ENCODE results near the gene LRRC25. TPM values are rescaled to one million over a fixed set of nuclear protein-coding genes. Genes with fewer than 3 reads are reported as not detected.
A peak's percentile ranks its signal among the peaks of the same experiment; 100 is the strongest.

LRRC25 gene
- total RNA-seq, 2 donors from 2014 or later = 4.4 TPM; not detected in 1

DNA sequence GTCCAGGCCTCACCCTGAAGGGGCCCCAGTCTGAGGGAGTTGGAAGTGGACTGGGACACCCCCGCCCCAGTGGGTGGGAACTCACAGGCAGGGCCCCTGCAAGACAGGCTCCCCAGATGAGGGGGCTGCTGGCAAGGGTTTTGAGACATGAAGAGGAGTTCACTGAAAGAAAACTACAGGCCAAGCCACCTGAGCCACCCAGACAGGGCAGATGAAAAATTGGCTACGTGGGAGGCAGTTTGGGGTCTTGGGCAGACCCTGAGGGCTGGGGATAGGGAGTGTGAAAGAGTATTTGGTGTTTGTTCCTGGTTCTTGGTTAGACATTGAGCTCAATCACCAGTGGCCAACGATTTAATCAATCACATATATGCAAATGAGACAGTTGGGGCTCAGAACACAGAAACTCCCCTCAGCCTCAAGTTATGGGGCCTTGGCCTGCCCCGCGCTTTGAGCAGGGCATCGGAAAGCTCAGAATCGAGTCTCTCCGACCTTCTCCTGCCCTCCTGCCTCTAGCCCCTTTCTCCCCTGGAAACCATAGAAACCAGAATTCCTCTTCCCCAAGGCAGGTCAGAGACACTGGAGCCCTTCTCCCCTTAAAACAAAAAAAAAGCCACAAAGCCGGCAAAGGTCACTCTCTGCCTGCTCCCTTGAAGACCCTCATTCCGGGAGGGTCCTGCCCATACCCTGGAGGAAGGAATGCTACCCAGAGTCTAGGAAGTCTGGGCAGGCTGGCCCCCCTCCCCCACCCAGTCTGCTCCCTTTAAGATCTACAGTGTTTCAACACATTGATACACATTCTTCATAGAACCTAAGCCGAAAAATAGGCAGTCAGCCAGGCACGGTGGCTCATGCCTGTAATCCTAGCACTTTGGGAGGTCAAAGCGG, 41.8 kb upstream of the LRRC25 start:
- H3K4me3 ChIP-seq = no peak overlapping the region
- ATAC-seq (peak; percentile 12), DNase-seq (peak; percentile 56 to 74 (median 70))
- peaks cover 54% of the 10 kb centered on the region for H3K4me1 ChIP-seq
- intact Hi-C loops (cut with DNase I) = no loop called here
- TF ChIP-seq, protein P1, sequence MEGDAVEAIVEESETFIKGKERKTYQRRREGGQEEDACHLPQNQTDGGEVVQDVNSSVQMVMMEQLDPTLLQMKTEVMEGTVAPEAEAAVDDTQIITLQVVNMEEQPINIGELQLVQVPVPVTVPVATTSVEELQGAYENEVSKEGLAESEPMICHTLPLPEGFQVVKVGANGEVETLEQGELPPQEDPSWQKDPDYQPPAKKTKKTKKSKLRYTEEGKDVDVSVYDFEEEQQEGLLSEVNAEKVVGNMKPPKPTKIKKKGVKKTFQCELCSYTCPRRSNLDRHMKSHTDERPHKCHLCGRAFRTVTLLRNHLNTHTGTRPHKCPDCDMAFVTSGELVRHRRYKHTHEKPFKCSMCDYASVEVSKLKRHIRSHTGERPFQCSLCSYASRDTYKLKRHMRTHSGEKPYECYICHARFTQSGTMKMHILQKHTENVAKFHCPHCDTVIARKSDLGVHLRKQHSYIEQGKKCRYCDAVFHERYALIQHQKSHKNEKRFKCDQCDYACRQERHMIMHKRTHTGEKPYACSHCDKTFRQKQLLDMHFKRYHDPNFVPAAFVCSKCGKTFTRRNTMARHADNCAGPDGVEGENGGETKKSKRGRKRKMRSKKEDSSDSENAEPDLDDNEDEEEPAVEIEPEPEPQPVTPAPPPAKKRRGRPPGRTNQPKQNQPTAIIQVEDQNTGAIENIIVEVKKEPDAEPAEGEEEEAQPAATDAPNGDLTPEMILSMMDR (IDR thresholded peaks at IDR 0.05) = peak in 1 of 7 experiments; percentile 9
- no peak for TF ChIP-seq POLR2A (IDR thresholded peaks at IDR 0.05)
- H3K27me3 ChIP-seq = no peaks in the 10 kb centered on the region
- no peaks in the 10 kb centered on the region for H3K9me3 ChIP-seq
- H3K36me3 ChIP-seq (replicated peaks in 1 of 2; ENCODE audit: insufficient read depth in 1 of 2, low read depth in 2 of 2) = peaks cover under 1 to 9% of the 10 kb centered on the region in 2 donors
- WGBS, 2 donors = 55 to 68% methylated on average over 9 to 13 of the region's 13 CpGs
- H3K27ac ChIP-seq = peak overlapping the region; percentile 69 to 92 (median 87)

DNA sequence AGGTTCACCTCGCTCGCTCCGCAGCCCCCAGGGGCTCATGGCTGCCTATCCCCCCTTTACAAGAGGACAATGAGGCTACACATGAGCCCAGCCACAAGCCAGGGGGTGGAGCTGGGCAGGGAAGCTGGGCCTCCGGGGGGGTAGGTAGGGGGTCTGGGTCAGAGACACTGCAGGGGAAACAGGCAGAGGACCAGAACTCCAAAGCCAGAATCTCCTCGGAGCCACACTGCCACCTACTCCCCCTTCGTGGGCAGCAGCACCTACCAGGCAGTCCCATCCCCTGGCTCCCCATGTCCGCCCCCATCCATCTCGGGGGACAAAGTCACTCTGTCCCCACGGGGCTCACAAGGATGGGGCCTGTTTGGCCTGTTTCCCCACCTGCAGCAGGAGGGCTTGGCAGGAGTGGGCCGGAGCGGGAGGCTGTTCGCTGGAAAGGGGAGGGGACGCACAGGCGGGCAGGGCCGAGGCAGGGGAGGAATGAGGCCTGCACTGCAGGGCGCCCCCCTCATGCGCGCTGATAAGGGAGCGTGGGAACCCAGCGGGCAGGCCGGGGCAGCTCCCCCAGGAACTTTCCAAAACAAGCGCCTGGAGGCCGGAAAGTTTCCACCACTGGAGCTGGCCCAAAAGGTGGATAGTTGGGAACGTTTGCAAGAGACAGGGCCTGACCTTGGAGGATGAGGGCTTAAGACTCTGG, 41.1 kb upstream of the LRRC25 start:
- peak; percentile 7 to 28 (median 15) for TF ChIP-seq POLR2A (IDR thresholded peaks at IDR 0.05)
- TF ChIP-seq, protein P1 (IDR thresholded peaks at IDR 0.05) = no peak
- Histone ChIP-seq H3K27ac (peak overlapping the region; percentile 69 to 92 (median 87)), H3K36me3 (replicated peaks in 1 of 2; ENCODE audit: insufficient read depth in 1 of 2, low read depth in 2 of 2) (peaks cover 0 to under 1% of the 10 kb centered on the region in 2 donors), H3K4me1 (peaks cover 58% of the 10 kb centered on the region), H3K27me3 (no peaks in the 10 kb centered on the region), H3K9me3 (no peaks in the 10 kb centered on the region), H3K4me3 (no peak overlapping the region)
- ATAC-seq (peak; percentile 52), DNase-seq (peak; percentile 56 to 76 (median 70))
- WGBS, 2 donors = 0 to 15% methylated on average over 1 to 24 of the region's 24 CpGs
- intact Hi-C loops (cut with DNase I) = no loop called here

DNA sequence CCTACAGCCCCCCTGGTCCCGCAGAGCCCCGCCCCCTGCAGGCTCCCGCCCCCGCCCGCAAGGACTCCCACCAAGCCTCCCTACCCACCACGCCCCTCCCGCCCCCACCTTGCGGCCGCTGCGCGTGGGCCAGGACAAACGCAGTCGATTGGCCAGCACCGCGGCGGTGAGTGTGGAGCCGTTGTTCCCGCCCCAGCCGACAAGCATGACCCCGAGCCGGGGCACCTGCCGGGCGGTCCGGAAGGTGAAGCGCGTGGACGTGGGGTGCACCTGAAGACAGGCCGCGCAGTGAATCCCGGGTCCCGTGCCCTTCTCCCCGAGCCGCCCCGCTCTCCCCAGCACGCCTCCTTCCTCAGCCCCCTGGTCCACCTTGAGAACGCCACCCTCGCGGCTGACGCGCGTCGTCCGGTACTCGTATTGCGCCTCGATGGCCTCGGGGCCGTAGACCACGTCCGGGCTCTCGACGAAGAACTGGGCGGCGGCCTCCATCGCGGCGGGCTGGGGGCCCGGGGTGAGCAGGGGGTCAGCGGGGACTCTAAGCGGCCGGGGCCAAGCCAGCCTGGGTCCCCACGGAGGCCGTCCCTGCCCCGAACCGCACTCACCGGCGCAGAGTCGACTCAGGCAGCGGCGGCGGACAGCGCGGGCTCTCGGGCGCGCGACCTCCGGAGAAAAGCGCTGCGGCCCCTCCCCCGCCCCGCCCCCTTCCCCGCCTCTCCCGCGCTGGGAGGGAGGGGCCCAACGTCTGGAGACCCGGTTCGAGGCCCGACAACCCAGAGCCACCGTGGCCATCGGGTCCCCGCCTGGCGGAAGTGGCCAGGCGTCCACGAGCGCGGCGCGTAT, 40.3 kb upstream of the LRRC25 start, which contains the start of gene ISYNA1:
ISYNA1 (minus strand) TSS at position 643 of the 840 bp plus-strand sequence; CDS start at position 489, 154 bp downstream.
- peak within 1 kb of the TSS; percentile 69 to 92 (median 87) for H3K27ac ChIP-seq
- H3K36me3 ChIP-seq (replicated peaks in 1 of 2; ENCODE audit: insufficient read depth in 1 of 2, low read depth in 2 of 2) = no peaks in the 10 kb centered on the region
- peak; percentile 15 to 45 (median 39) for TF ChIP-seq POLR2A (IDR thresholded peaks at IDR 0.05)
- TF ChIP-seq, protein P1 (IDR thresholded peaks at IDR 0.05) = no peak
- H3K4me3 ChIP-seq = peak within 1 kb of the TSS; percentile 22 to 27
- DNase-seq (peak; percentile 58 to 66 (median 63)), ATAC-seq (peak; percentile 44)
- peaks cover 65% of the 10 kb centered on the region for H3K4me1 ChIP-seq
- H3K27me3 ChIP-seq = no peaks in the 10 kb centered on the region
- intact Hi-C loops (cut with DNase I) = no loop called here
- WGBS, 2 donors = 0% methylated on average over 69 of the region's 99 CpGs; no CpG with 5 or more reads in 1 of the 2 donors
- H3K9me3 ChIP-seq = no peaks in the 10 kb centered on the region

DNA sequence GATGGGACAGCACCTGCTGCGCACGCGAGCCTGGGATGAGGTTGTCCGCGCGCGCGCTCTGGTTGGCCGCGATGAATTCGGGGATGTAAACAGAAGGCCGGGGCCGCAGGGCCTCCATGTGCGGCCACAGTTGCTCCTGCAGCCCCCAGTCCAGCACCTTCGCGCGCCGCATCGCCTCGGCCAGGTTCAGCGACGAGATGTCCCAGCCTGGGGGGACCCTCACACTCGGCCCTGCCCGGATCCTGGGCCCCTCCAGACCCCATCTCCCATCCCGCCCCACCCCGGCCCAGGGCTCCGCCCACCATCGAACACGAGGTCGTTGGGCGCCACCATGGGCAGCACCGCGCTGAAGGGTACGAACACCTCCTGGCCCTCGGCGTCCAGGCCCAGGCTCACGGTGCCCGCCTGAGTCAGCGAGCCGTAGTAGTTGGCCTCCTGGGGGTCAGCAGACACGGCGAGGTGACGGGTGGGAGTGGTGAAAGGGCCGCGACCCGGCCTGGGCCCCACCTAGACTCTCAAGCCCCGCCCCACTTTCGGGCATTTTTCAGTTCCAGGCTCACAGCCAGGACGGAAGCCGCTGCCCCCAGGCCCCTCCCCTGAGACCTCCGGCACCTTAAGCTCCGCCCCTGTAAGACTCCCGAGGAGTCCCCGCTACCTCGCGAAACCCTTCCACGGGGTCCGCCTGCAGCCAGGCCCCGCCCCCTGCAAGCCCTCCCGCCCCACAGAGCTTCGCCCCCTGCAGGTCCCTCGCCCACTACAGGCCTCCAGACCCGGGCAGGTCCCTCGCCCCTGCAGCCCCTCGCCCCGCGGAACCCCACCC, 39.5 kb upstream of the LRRC25 start:
- H3K9me3 ChIP-seq = no peaks in the 10 kb centered on the region
- ATAC-seq (peak; percentile 47), DNase-seq (peak; percentile 75 to 83 (median 82))
- H3K4me1 ChIP-seq = peaks cover 66% of the 10 kb centered on the region
- TF ChIP-seq POLR2A (IDR thresholded peaks at IDR 0.05) = no peak
- TF ChIP-seq, protein P1 (IDR thresholded peaks at IDR 0.05) = no peak
- whole genome bisulfite sequencing, 2 donors = 47 to 70% methylated on average over 24 to 50 of the region's 67 CpGs
- intact Hi-C loops (cut with DNase I) = no loop called here
- peak overlapping the region; percentile 53 to 92 (median 87) for H3K27ac ChIP-seq
- no peaks in the 10 kb centered on the region for H3K27me3 ChIP-seq
- H3K36me3 ChIP-seq (replicated peaks in 1 of 2; ENCODE audit: insufficient read depth in 1 of 2, low read depth in 2 of 2) = no peaks in the 10 kb centered on the region
- peak overlapping the region; percentile 22 to 27 for H3K4me3 ChIP-seq

All from body of pancreas (tissue), 4 donors.